Measurements from ENCODE around the gene SLC6A18. TPM values are rescaled to one million over a fixed set of nuclear protein-coding genes. Genes with fewer than 3 reads are reported as not detected.

SLC6A18 gene
- total and polyA plus RNA-seq, 2 donors from 2014 or later: 1.5 TPM; not detected in 1

GRCh38 chr5:1211701-1212100, 13.5 kb upstream of the SLC6A18 start:
- Histone ChIP-seq H3K9ac (ENCODE audit: low read length in 3 of 3) (no peak overlapping the region), H3K27ac (ENCODE audit: low read depth in 2 of 2, low read length in 2 of 2) (no peak overlapping the region), H3K36me3 (ENCODE audit: control insufficient read depth in 2 of 3, insufficient read depth in 3 of 3, low read length in 3 of 3) (peaks cover 5 to 6% (median 5%) of the 10 kb centered on the region in 3 donors), H3K27me3 (ENCODE audit: control insufficient read depth, insufficient read depth, low read length) (peaks cover 3% of the 10 kb centered on the region), H3K9me3 (ENCODE audit: control insufficient read depth in 2 of 3, insufficient read depth in 1 of 3, low read length in 3 of 3) (no peaks in the 10 kb centered on the region), H3K4me3 (ENCODE audit: low read length in 3 of 3) (peak overlapping the region in 1 of 3 donors; percentile 17), H3K4me1 (ENCODE audit: control insufficient read depth in 2 of 3, insufficient read depth in 2 of 3, low read depth in 1 of 3, low read length in 3 of 3) (peaks cover 4% of the 10 kb centered on the region in 3 donors)
- DNase-seq (no peak), FAIRE-seq (no peak)
- no peak for TF ChIP-seq CTCF (IDR thresholded peaks at IDR 0.05; ENCODE audit: borderline replicate concordance, extremely low read depth, insufficient read depth)
- intact Hi-C loops (cut with DNase I): no loop called here

- Histone ChIP-seq H3K4me1 (ENCODE audit: control insufficient read depth in 2 of 3, insufficient read depth in 2 of 3, low read depth in 1 of 3, low read length in 3 of 3) (peaks cover 0 to 4% (median 4%) of the 10 kb centered on the region in 3 donors), H3K27me3 (ENCODE audit: control insufficient read depth, insufficient read depth, low read length) (peaks cover 3% of the 10 kb centered on the region), H3K4me3 (ENCODE audit: low read length in 3 of 3) (no peak overlapping the region), H3K27ac (ENCODE audit: low read depth in 2 of 2, low read length in 2 of 2) (no peak overlapping the region), H3K36me3 (ENCODE audit: control insufficient read depth in 2 of 3, insufficient read depth in 3 of 3, low read length in 3 of 3) (peaks cover 5 to 7% (median 6%) of the 10 kb centered on the region in 3 donors), H3K9me3 (ENCODE audit: control insufficient read depth in 2 of 3, insufficient read depth in 1 of 3, low read length in 3 of 3) (no peaks in the 10 kb centered on the region), H3K9ac (ENCODE audit: low read length in 3 of 3) (no peak overlapping the region)
- no peak for TF ChIP-seq CTCF (IDR thresholded peaks at IDR 0.05; ENCODE audit: borderline replicate concordance, extremely low read depth, insufficient read depth)
- DNase-seq: peak in 1 of 5 donors; percentile 45
- FAIRE-seq: no peak
- intact Hi-C loops (cut with DNase I): no loop called here
Observed at GRCh38 chr5:1212271-1212670, 12.9 kb upstream of the SLC6A18 start.

GRCh38 chr5:1212881-1213280, 12.3 kb upstream of the SLC6A18 start:
- Histone ChIP-seq H3K27me3 (ENCODE audit: control insufficient read depth, insufficient read depth, low read length) (peaks cover 3% of the 10 kb centered on the region), H3K4me1 (ENCODE audit: control insufficient read depth in 2 of 3, insufficient read depth in 2 of 3, low read depth in 1 of 3, low read length in 3 of 3) (peaks cover 0 to 4% (median 4%) of the 10 kb centered on the region in 3 donors), H3K4me3 (ENCODE audit: low read length in 3 of 3) (no peak overlapping the region), H3K9me3 (ENCODE audit: control insufficient read depth in 2 of 3, insufficient read depth in 1 of 3, low read length in 3 of 3) (no peaks in the 10 kb centered on the region), H3K27ac (ENCODE audit: low read depth in 2 of 2, low read length in 2 of 2) (no peak overlapping the region), H3K36me3 (ENCODE audit: control insufficient read depth in 2 of 3, insufficient read depth in 3 of 3, low read length in 3 of 3) (peaks cover 5 to 7% (median 6%) of the 10 kb centered on the region in 3 donors), H3K9ac (ENCODE audit: low read length in 3 of 3) (no peak overlapping the region)
- DNase-seq (peak in 1 of 5 donors; percentile 66), FAIRE-seq (no peak)
- intact Hi-C loops (cut with DNase I): no loop called here
- TF ChIP-seq CTCF (IDR thresholded peaks at IDR 0.05; ENCODE audit: borderline replicate concordance, extremely low read depth, insufficient read depth): no peak

Data from kidney (tissue), 14 donors.